H1 (cell line): Measurements from ENCODE around the gene KCTD8. TPM values are rescaled to one million over a fixed set of nuclear protein-coding genes. Genes with fewer than 3 reads are reported as not detected.

ENCODE experiments used
- CTCF ChIA-PET: fragments of 300-600 bp; sonication (Branson Sonifier 250); formaldehyde crosslinking; loops from one replicate; lab custom pipeline; 2021; ENCODE audit not compliant: partially characterized antibody; lab: Charles Lee
- POLR2A ChIA-PET: fragments of 300-600 bp; sonication (Branson Sonifier 250); formaldehyde crosslinking; loops from one replicate; lab custom pipeline; 2021; ENCODE audit warnings: inconsistent platforms; ENCODE audit not compliant: partially characterized antibody; lab: Charles Lee
- DNase-seq, 2 experiments: peaks; one replicate each; pipeline versions ENCODE4 v3.0.0 to v3.0.0-alpha.2; 2010 to 2022; ENCODE audit warnings: low spot score in 2 of 2, low read depth in 1 of 2, mixed read lengths in 1 of 2
- FAIRE-seq: peaks from 2 replicates; lab custom pipeline; 2011; peaks lifted over from hg19 to GRCh38; lab: Jason Lieb, UNC
- H2AFZ ChIP-seq: 2 replicates; pipeline ENCODE4 v1.8.1; 2012; ENCODE audit warnings: low read length, inconsistent platforms
- H2AK5ac ChIP-seq: 2 replicates; pipeline ENCODE4 v1.6.1; 2013; ENCODE audit warnings: low read depth, low read length
- H2BK120ac ChIP-seq: replicated peaks from 2 replicates; pipeline ENCODE3; 2013; ENCODE audit warnings: low read depth, low read length, inconsistent platforms
- H2BK12ac ChIP-seq: 2 replicates; pipeline ENCODE4 v1.6.1; 2013; ENCODE audit warnings: low read depth, low read length
- H2BK15ac ChIP-seq: 2 replicates; pipeline ENCODE4 v1.6.1; 2013; ENCODE audit warnings: low read length
- H2BK20ac ChIP-seq: 2 replicates; pipeline ENCODE4 v1.6.1; 2013; ENCODE audit warnings: low read length
- H2BK5ac ChIP-seq: 2 replicates; pipeline ENCODE4 v1.6.1; 2013; ENCODE audit warnings: low read depth, low read length
- H3K14ac ChIP-seq: 2 replicates; pipeline ENCODE4 v1.6.1; 2013; ENCODE audit warnings: inconsistent platforms; ENCODE audit not compliant: insufficient read length
- H3K18ac ChIP-seq: 2 replicates; pipeline ENCODE4 v1.6.1; 2013; ENCODE audit warnings: low read length; ENCODE audit errors: extremely low read depth
- H3K23ac ChIP-seq: 2 replicates; pipeline ENCODE4 v1.6.1; 2013; ENCODE audit warnings: inconsistent platforms; ENCODE audit not compliant: insufficient read length
- H3K23me2 ChIP-seq: 2 replicates; pipeline ENCODE4 v1.6.1; 2013; ENCODE audit warnings: low read depth, low read length
- H3K27ac ChIP-seq: 2 replicates; pipeline ENCODE4 v1.6.1; 2011; ENCODE audit warnings: low read depth, low read length, inconsistent platforms
- H3K27me3 ChIP-seq, 4 experiments: replicated peaks in 1 of 4; 1 replicate in 1 of 4; 2 replicates in 3 of 4; pipeline versions ENCODE4 v1.6.1 to v1.8.1; 2011 to 2013; ENCODE audit warnings: low read length in 3 of 4, mild to moderate bottlenecking in 3 of 4, inconsistent platforms in 2 of 4, mixed read lengths in 2 of 4, moderate library complexity in 1 of 4; ENCODE audit not compliant: control insufficient read depth in 3 of 4, insufficient read depth in 3 of 4; ENCODE audit errors: extremely low read depth in 1 of 4
- H3K36me3 ChIP-seq, 4 experiments: 2 replicates each; pipeline versions ENCODE4 v1.6.1 to v1.8.1; 2011 to 2013; ENCODE audit warnings: mild to moderate bottlenecking in 4 of 4, low read length in 3 of 4, moderate library complexity in 2 of 4, control low read depth in 1 of 4, inconsistent platforms in 1 of 4; ENCODE audit not compliant: insufficient read depth in 4 of 4, control insufficient read depth in 2 of 4
- H3K4ac ChIP-seq: replicated peaks from 2 replicates; pipeline ENCODE3; 2013; ENCODE audit warnings: low read length, low read depth, mixed read lengths, inconsistent platforms; ENCODE audit not compliant: insufficient read length
- H3K4me1 ChIP-seq, 4 experiments: replicated peaks in 1 of 4; 1 replicate in 1 of 4; 2 replicates in 3 of 4; pipeline versions ENCODE4 v1.6.1 to v1.8.1; 2011 to 2013; ENCODE audit warnings: low read length in 3 of 4, inconsistent platforms in 2 of 4, mixed read lengths in 1 of 4; ENCODE audit not compliant: insufficient read depth in 4 of 4, control insufficient read depth in 3 of 4
- H3K4me2 ChIP-seq, 2 experiments: 2 replicates each; pipeline versions ENCODE4 v1.6.1 to v1.8.1; 2011 to 2013; ENCODE audit warnings: low read depth in 2 of 2, low read length in 2 of 2, control low read depth in 1 of 2, inconsistent platforms in 1 of 2, mild to moderate bottlenecking in 1 of 2; ENCODE audit not compliant: insufficient read depth in 1 of 2
- H3K4me3 ChIP-seq, 4 experiments: fragments of 200-600, 300-600 bp in 1 of 4; sonication (generic), shearing (Covaris generic), sonication (Bioruptor Twin) in 1 of 4; 2 replicates each; pipeline versions ENCODE4 v1.5.1 to v1.8.1; 2011 to 2016; ENCODE audit warnings: low read length in 4 of 4, low read depth in 3 of 4, control low read depth in 2 of 4, inconsistent platforms in 2 of 4, mild to moderate bottlenecking in 2 of 4, mixed read lengths in 1 of 4, moderate library complexity in 1 of 4; ENCODE audit not compliant: insufficient read depth in 2 of 4; ENCODE audit errors: extremely low read depth in 1 of 4
- H3K56ac ChIP-seq: replicated peaks from 2 replicates; pipeline ENCODE3; 2013; ENCODE audit warnings: low read depth, mild to moderate bottlenecking, mixed read lengths, low read length, inconsistent platforms; ENCODE audit not compliant: insufficient read length
- H3K79me1 ChIP-seq: 2 replicates; pipeline ENCODE4 v1.6.1; 2013; ENCODE audit warnings: low read depth, low read length, control low read depth
- H3K79me2 ChIP-seq, 2 experiments: 2 replicates each; pipeline versions ENCODE4 v1.6.1 to v1.8.1; 2012 to 2013; ENCODE audit warnings: low read length in 2 of 2, mild to moderate bottlenecking in 2 of 2, inconsistent platforms in 1 of 2; ENCODE audit not compliant: insufficient read depth in 2 of 2, control insufficient read depth in 1 of 2
- H3K9ac ChIP-seq, 4 experiments: replicated peaks in 1 of 4; 1 replicate in 1 of 4; 2 replicates in 3 of 4; pipeline versions ENCODE4 v1.6.1 to v1.8.1; 2011 to 2013; ENCODE audit warnings: low read depth in 3 of 4, low read length in 3 of 4, control low read depth in 2 of 4, mild to moderate bottlenecking in 2 of 4, moderate library complexity in 2 of 4, inconsistent platforms in 1 of 4; ENCODE audit errors: extremely low read depth in 1 of 4
- H3K9me3 ChIP-seq, 2 experiments: 2 replicates each; pipeline versions ENCODE4 v1.6.1 to v1.8.1; 2012 to 2013; ENCODE audit warnings: mild to moderate bottlenecking in 2 of 2, moderate library complexity in 2 of 2, control low read depth in 1 of 2, inconsistent platforms in 1 of 2, low read depth in 1 of 2, low read length in 1 of 2, mixed read lengths in 1 of 2; ENCODE audit not compliant: insufficient read depth in 2 of 2
- H4K20me1 ChIP-seq, 2 experiments: replicated peaks in 1 of 2; 2 replicates each; pipeline versions ENCODE3 to v1.8.1; 2011 to 2013; ENCODE audit warnings: inconsistent platforms in 2 of 2, low read length in 2 of 2, mild to moderate bottlenecking in 1 of 2; ENCODE audit not compliant: insufficient read depth in 2 of 2, control insufficient read depth in 1 of 2
- H4K5ac ChIP-seq: 2 replicates; pipeline ENCODE4 v1.6.1; 2013; ENCODE audit warnings: low read length, low read depth, mixed read lengths, inconsistent platforms; ENCODE audit not compliant: insufficient read length
- H4K8ac ChIP-seq: 2 replicates; pipeline ENCODE4 v1.8.0; 2013; ENCODE audit warnings: mild to moderate bottlenecking, moderate library complexity, low read length, inconsistent platforms; ENCODE audit not compliant: insufficient read depth; ENCODE audit errors: extremely low read depth
- H4K91ac ChIP-seq: replicated peaks from 2 replicates; pipeline ENCODE3; 2013; ENCODE audit warnings: low read length, mixed read lengths, inconsistent platforms; ENCODE audit not compliant: insufficient read length
- MAFK ChIP-seq: IDR thresholded peaks from 2 replicates; pipeline ENCODE4 v1.6.1; 2012; ENCODE audit warnings: low read depth, mild to moderate bottlenecking, improper control_type of control experiment, low read length
- NRF1 ChIP-seq: IDR thresholded peaks from 2 replicates; pipeline ENCODE4 v1.6.1; 2011; ENCODE audit warnings: mild to moderate bottlenecking, low read depth, low read length, improper control_type of control experiment
- RXRA ChIP-seq: IDR thresholded peaks from 2 replicates; pipeline ENCODE4 v1.6.1; 2011; ENCODE audit warnings: low read depth, mild to moderate bottlenecking, low read length, moderate library complexity; ENCODE audit not compliant: insufficient read depth
- SIX5 ChIP-seq: IDR thresholded peaks from 2 replicates; pipeline ENCODE4 v1.6.1; 2011; ENCODE audit warnings: mild to moderate bottlenecking, low read depth, low read length
- SP4 ChIP-seq: IDR thresholded peaks from 2 replicates; pipeline ENCODE4 v1.6.1; 2012; ENCODE audit warnings: low read length, inconsistent platforms
- SRF ChIP-seq: IDR thresholded peaks from 2 replicates; pipeline ENCODE4 v1.6.1; 2011; ENCODE audit warnings: mild to moderate bottlenecking, low read depth, low read length, moderate library complexity
- YY1 ChIP-seq: IDR thresholded peaks from 2 replicates; pipeline ENCODE4 v1.6.1; 2011; ENCODE audit warnings: low read depth, mild to moderate bottlenecking, low read length
- whole genome bisulfite sequencing, 2 experiments: shearing (Covaris generic) in 1 of 2; methylation state at CpG; one replicate each; pipeline versions ENCODE4 v1.1.6 to v1.1.7; 2013 to 2015; ENCODE audit warnings: low lambda C conversion rate in 2 of 2, mixed read lengths in 2 of 2, inconsistent platforms in 1 of 2, low coverage in 1 of 2, missing lambda C conversion rate in 1 of 2; ENCODE audit not compliant: insufficient replicate concordance in 2 of 2, insufficient coverage in 1 of 2, insufficient read length in 1 of 2; ENCODE audit errors: extremely low coverage in 1 of 2, missing lambda C conversion rate in 1 of 2; 5-methylcytosine and 5-hydroxymethylcytosine counted together
- long read RNA-seq, 2 experiments: library from RNA in 1 of 2; library from capped mRNA in 1 of 2; stranded (forward); transcript quantifications; one replicate each; pipeline ENCODE4 v2.0.0, GENCODE V29; 2021; ENCODE audit warnings: inconsistent platforms in 1 of 2
- polyA minus RNA-seq, 3 experiments: library from RNA; depleted of rRNA, polyadenylated mRNA; stranded (reverse); fragments of >200 nt; gene quantifications; 1 replicate in 2 of 3; 2 replicates in 1 of 3; pipeline ENCODE4 v1.2.3, GENCODE V29; 2011
- polyA plus RNA-seq, 7 experiments: library from polyadenylated mRNA; depleted of rRNA in 3 of 7; stranded (reverse) in 5 of 7; unstranded in 2 of 7; fragments of >200 nt in 5 of 7; fragments of 200-250 nt in 2 of 7; gene quantifications; 1 replicate in 5 of 7; 2 replicates in 1 of 7; 4 replicates in 1 of 7; pipeline versions ENCODE4 v1.2.1 to v1.2.3, GENCODE V29; 2011 to 2013; ENCODE audit warnings: missing spikeins in 2 of 7, mixed read lengths in 2 of 7
- total RNA-seq: library from RNA; stranded (reverse); fragmentation: NEBNext Ultra II Directional; extraction: Animal tissue kit (Norgen Biotek cat#: 25700); gene quantifications from 2 replicates; pipeline ENCODE4 v1.2.1, GENCODE V29; 2021
- TF ChIP-seq, protein P1 (sequence below): IDR thresholded peaks from 2 replicates; pipeline ENCODE4 v1.6.1; 2012; ENCODE audit warnings: inconsistent platforms

The KCTD8 gene
- total RNA-seq (3.5 and 3.7 TPM in 2 replicates), polyA plus RNA-seq (2011; rRNA removed) (2.7 and 2.9 TPM in 2 replicates), polyA minus RNA-seq (2011; rRNA and poly(A)+ RNA removed) (2.0 and 3.0 TPM in 2 replicates)
- 1.7 TPM for polyA plus RNA-seq (2011; cell fraction: cytosol; rRNA removed)
- polyA plus RNA-seq (2011; cell fraction: nucleus; rRNA removed), result 3.4 TPM
- 1.6 to 2.2 TPM (median 2.1 TPM) in 4 replicates for polyA plus RNA-seq (2012, experiment 1 of 2)
- 0.83 TPM for polyA plus RNA-seq (2012, experiment 2 of 2)
- 2.4 TPM for polyA plus RNA-seq (2013, experiment 1 of 2)
- polyA plus RNA-seq (2013, experiment 2 of 2), result 1.9 TPM
- polyA minus RNA-seq (2011; cell fraction: cytosol; rRNA and poly(A)+ RNA removed), result 4.6 TPM
- 31.8 TPM for polyA minus RNA-seq (2011; cell fraction: nucleus; rRNA and poly(A)+ RNA removed)
- long read RNA-seq, experiment 1, partial matches to known transcripts, result 0 of 3 reads
- long read RNA-seq, experiment 1, other reads (novel, unspliced or antisense), result 2 of 3 reads
- long read RNA-seq, experiment 2, result 0 reads

GRCh38 chr4:44448521-44449461 is at the start of gene KCTD8:
Gene KCTD8 (minus strand): TSS chr4:44448809.
- peak within 1 kb of the TSS; percentile 34 to 68 (median 52); a peak in 6 of 7 replicates for H3K9ac ChIP-seq
- no peak for FAIRE-seq
- POLR2A ChIA-PET, result interaction anchor here (0.8 to 1.4 kb wide), 9 partner anchors 11 to 881 kb away, joined by 3 to 5 read pairs (median 3); no protein-coding TSS in a partner anchor
- TF ChIP-seq SP4, result no peak
- no peak for TF ChIP-seq NRF1
- TF ChIP-seq YY1, result no peak
- no peak for TF ChIP-seq SIX5
- no peak for TF ChIP-seq SRF
- TF ChIP-seq, protein P1, sequence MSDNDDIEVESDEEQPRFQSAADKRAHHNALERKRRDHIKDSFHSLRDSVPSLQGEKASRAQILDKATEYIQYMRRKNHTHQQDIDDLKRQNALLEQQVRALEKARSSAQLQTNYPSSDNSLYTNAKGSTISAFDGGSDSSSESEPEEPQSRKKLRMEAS, result peak; percentile 61; the same call in 1 of the 2 replicates
- TF ChIP-seq MAFK, result no peak
- no peak for TF ChIP-seq RXRA

More at GRCh38 chr4:44448521-44449461, at the start of gene KCTD8:
- DNase-seq, result peak; percentile 90 to 95
- Histone ChIP-seq H3K4me1 (no peaks in the 10 kb centered on the region; a peak in 1 of 7 replicates), H3K4ac (no peak within 1 kb of the TSS), H3K14ac (no peak within 1 kb of the TSS), H2BK5ac (no peak within 1 kb of the TSS), H3K4me2 (peak within 1 kb of the TSS; percentile 87 to 90), H4K8ac (peak within 1 kb of the TSS; percentile 84), H3K9me3 (no peaks in the 10 kb centered on the region), H2BK12ac (peak within 1 kb of the TSS; percentile 78; the same call in 1 of the 2 replicates), H2BK20ac (no peak within 1 kb of the TSS), H3K79me2 (peaks cover 0 to 17% of the 10 kb centered on the region in 2 experiments; a peak in 2 of 4 replicates), H4K5ac (no peak within 1 kb of the TSS), H3K18ac (peak within 1 kb of the TSS; percentile 86), H3K23ac (no peak within 1 kb of the TSS), H2AK5ac (no peak within 1 kb of the TSS), H2AFZ (peak within 1 kb of the TSS; percentile 84), H4K20me1 (peaks cover 2% of the 10 kb centered on the region in 2 experiments), H3K36me3 (no peaks in the 10 kb centered on the region), H3K27me3 (peaks cover 0 to 18% (median 9%) of the 10 kb centered on the region in 4 experiments; a peak in 5 of 7 replicates), H2BK15ac (peak within 1 kb of the TSS; percentile 95; the same call in 1 of the 2 replicates), H3K56ac (no peak within 1 kb of the TSS), H3K4me3 (peak within 1 kb of the TSS; percentile 65 to 72 (median 68)), H2BK120ac (no peak within 1 kb of the TSS), H3K27ac (peak within 1 kb of the TSS; percentile 27; the same call in 1 of the 2 replicates), H3K23me2 (peaks cover 26% of the 10 kb centered on the region; the same call in 1 of the 2 replicates), H3K79me1 (no peaks in the 10 kb centered on the region), H4K91ac (no peak within 1 kb of the TSS)
- WGBS, 2 experiments, result 1% methylated on average over 52 of the region's 74 CpGs; no CpG with 5 or more reads in 1 of the 2 experiments
- CTCF ChIA-PET, result interaction anchor here (0.6 to 2.5 kb wide), 13 partner anchors 13 to 1937 kb away, joined by 3 to 17 read pairs (median 3); partner anchors contain the start of gene GUF1
